ENCODE results near the gene GMPS.

GRCh38 chr3:155921486-155921885 lies 51.0 kb downstream of the GMPS start:
- no peak for TF ChIP-seq EZH2phosphoT487 (IDR thresholded peaks at IDR 0.05; ENCODE audit: borderline replicate concordance)
- no peak for TF ChIP-seq CTCF (IDR thresholded peaks at IDR 0.05 in 2 of 3, conservative IDR thresholded peaks at IDR 0.05 in 1 of 3; ENCODE audit: borderline replicate concordance in 1 of 3, insufficient read depth in 1 of 3, low read depth in 2 of 3, low read length in 2 of 3)
- TF ChIP-seq SP1 (IDR thresholded peaks at IDR 0.05; ENCODE audit: low read depth) = no peak
- no peak for TF ChIP-seq ZFX (IDR thresholded peaks at IDR 0.05)
- TF ChIP-seq POLR2AphosphoS5 (IDR thresholded peaks at IDR 0.05; ENCODE audit: low read depth, low read length) = no peak
- TF ChIP-seq ZNF274 (IDR thresholded peaks at IDR 0.05; ENCODE audit: low read depth, low read length) = no peak
- no peak for TF ChIP-seq MAX (IDR thresholded peaks at IDR 0.05)
